ENCODE measurements around the gene C1QTNF12.

The C1QTNF12 gene

GRCh38 chr1:1233567-1233892 is 13.0 kb downstream of the C1QTNF12 start:
- H3K79me2 ChIP-seq (ENCODE audit: low read length), result peaks cover 37% of the 10 kb centered on the region
- H3K9ac ChIP-seq (ENCODE audit: low read length), result no peak overlapping the region
- no peaks in the 10 kb centered on the region for H4K20me1 ChIP-seq (ENCODE audit: insufficient read depth, low read length)
- H3K36me3 ChIP-seq (replicated peaks; ENCODE audit: insufficient read depth, low read length), result 0 out of 2 replicates have a peak, but pooled peaks cover 1% of the 10 kb centered on the region
- H3K9me2 ChIP-seq (replicated peaks; ENCODE audit: insufficient read depth, low read length), result no peaks in the 10 kb centered on the region
- H3K4me1 ChIP-seq (ENCODE audit: low read length), result 0 out of 2 replicates have a peak, but pooled peaks cover 3% of the 10 kb centered on the region
- H3K27ac ChIP-seq (ENCODE audit: low read length), result no peak overlapping the region
- H3K27me3 ChIP-seq (replicated peaks; ENCODE audit: insufficient read depth, low read length), result peaks cover 13% of the 10 kb centered on the region
- no peaks in the 10 kb centered on the region for H3K9me3 ChIP-seq (replicated peaks; ENCODE audit: insufficient read depth, low read length)
- no peak for DNase-seq
- no peaks in the 10 kb centered on the region for H3F3A ChIP-seq (ENCODE audit: insufficient read depth, low read length)
- H2AFZ ChIP-seq (ENCODE audit: low read length), result no peak overlapping the region
- H3K4me2 ChIP-seq (ENCODE audit: low read depth, low read length), result no peak overlapping the region
- H3K4me3 ChIP-seq (ENCODE audit: low read length), result no peak overlapping the region
- TF ChIP-seq CTCF (IDR thresholded peaks at IDR 0.05; ENCODE audit: low read length), result no peak
- TF ChIP-seq EZH2phosphoT487 (IDR thresholded peaks at IDR 0.05; ENCODE audit: low read length), result no peak
- no peak for TF ChIP-seq EZH2 (optimal IDR thresholded peaks at IDR 0.05; ENCODE audit: low read depth, low read length)

GRCh38 chr1:1232796-1233566 is 13.5 kb downstream of the C1QTNF12 start:
- TF ChIP-seq CTCF (IDR thresholded peaks at IDR 0.05; ENCODE audit: low read length) (no peak), EZH2phosphoT487 (IDR thresholded peaks at IDR 0.05; ENCODE audit: low read length) (no peak), EZH2 (optimal IDR thresholded peaks at IDR 0.05; ENCODE audit: low read depth, low read length) (no peak)
- Histone ChIP-seq H3K36me3 (replicated peaks; ENCODE audit: insufficient read depth, low read length) (peaks cover 5% of the 10 kb centered on the region; the same call in 1 of the 2 replicates), H3K9ac (ENCODE audit: low read length) (no peak overlapping the region), H3K4me1 (ENCODE audit: low read length) (0 out of 2 replicates have a peak, but pooled peaks cover 3% of the 10 kb centered on the region), H3K27ac (ENCODE audit: low read length) (no peak overlapping the region), H3K9me2 (replicated peaks; ENCODE audit: insufficient read depth, low read length) (no peaks in the 10 kb centered on the region), H3K4me2 (ENCODE audit: low read depth, low read length) (no peak overlapping the region), H3K79me2 (ENCODE audit: low read length) (peaks cover 42% of the 10 kb centered on the region), H2AFZ (ENCODE audit: low read length) (no peak overlapping the region), H3F3A (ENCODE audit: insufficient read depth, low read length) (no peaks in the 10 kb centered on the region), H4K20me1 (ENCODE audit: insufficient read depth, low read length) (no peaks in the 10 kb centered on the region), H3K4me3 (ENCODE audit: low read length) (no peak overlapping the region), H3K9me3 (replicated peaks; ENCODE audit: insufficient read depth, low read length) (no peaks in the 10 kb centered on the region), H3K27me3 (replicated peaks; ENCODE audit: insufficient read depth, low read length) (peaks cover 8% of the 10 kb centered on the region)
- no peak for DNase-seq

GRCh38 chr1:1232208-1232795 is 14.2 kb downstream of the C1QTNF12 start, which contains the start of gene B3GALT6:
Gene B3GALT6, plus strand, starts transcription at chr1:1232237. Its CDS starts 42 bp downstream, at chr1:1232279.
- Histone ChIP-seq H2AFZ (ENCODE audit: low read length) (peak within 1 kb of the TSS; percentile 19), H3K79me2 (ENCODE audit: low read length) (peaks cover 49% of the 10 kb centered on the region), H3K9me3 (replicated peaks; ENCODE audit: insufficient read depth, low read length) (no peaks in the 10 kb centered on the region), H3K9ac (ENCODE audit: low read length) (peak within 1 kb of the TSS; percentile 72), H3K36me3 (replicated peaks; ENCODE audit: insufficient read depth, low read length) (peaks cover 5% of the 10 kb centered on the region; the same call in 1 of the 2 replicates), H3K27ac (ENCODE audit: low read length) (peak within 1 kb of the TSS; percentile 3; the same call in 1 of the 2 replicates), H3K27me3 (replicated peaks; ENCODE audit: insufficient read depth, low read length) (peaks cover 2% of the 10 kb centered on the region), H3K4me3 (ENCODE audit: low read length) (peak within 1 kb of the TSS; percentile 83), H3F3A (ENCODE audit: insufficient read depth, low read length) (no peaks in the 10 kb centered on the region), H3K9me2 (replicated peaks; ENCODE audit: insufficient read depth, low read length) (no peaks in the 10 kb centered on the region), H4K20me1 (ENCODE audit: insufficient read depth, low read length) (no peaks in the 10 kb centered on the region), H3K4me2 (ENCODE audit: low read depth, low read length) (peak within 1 kb of the TSS; percentile 77), H3K4me1 (ENCODE audit: low read length) (0 out of 2 replicates have a peak, but pooled peaks cover 3% of the 10 kb centered on the region)
- TF ChIP-seq EZH2phosphoT487 (IDR thresholded peaks at IDR 0.05; ENCODE audit: low read length) (no peak), EZH2 (optimal IDR thresholded peaks at IDR 0.05; ENCODE audit: low read depth, low read length) (no peak), CTCF (IDR thresholded peaks at IDR 0.05; ENCODE audit: low read length) (no peak)
- DNase-seq, result no peak

Measured in MM.1S (cell line).